ENCODE measurements around the gene RAB6B. TPM values are rescaled to one million over a fixed set of nuclear protein-coding genes. Genes with fewer than 3 reads are reported as not detected.

RAB6B gene
- total RNA-seq, 1 donor: 0.36 TPM

DNA sequence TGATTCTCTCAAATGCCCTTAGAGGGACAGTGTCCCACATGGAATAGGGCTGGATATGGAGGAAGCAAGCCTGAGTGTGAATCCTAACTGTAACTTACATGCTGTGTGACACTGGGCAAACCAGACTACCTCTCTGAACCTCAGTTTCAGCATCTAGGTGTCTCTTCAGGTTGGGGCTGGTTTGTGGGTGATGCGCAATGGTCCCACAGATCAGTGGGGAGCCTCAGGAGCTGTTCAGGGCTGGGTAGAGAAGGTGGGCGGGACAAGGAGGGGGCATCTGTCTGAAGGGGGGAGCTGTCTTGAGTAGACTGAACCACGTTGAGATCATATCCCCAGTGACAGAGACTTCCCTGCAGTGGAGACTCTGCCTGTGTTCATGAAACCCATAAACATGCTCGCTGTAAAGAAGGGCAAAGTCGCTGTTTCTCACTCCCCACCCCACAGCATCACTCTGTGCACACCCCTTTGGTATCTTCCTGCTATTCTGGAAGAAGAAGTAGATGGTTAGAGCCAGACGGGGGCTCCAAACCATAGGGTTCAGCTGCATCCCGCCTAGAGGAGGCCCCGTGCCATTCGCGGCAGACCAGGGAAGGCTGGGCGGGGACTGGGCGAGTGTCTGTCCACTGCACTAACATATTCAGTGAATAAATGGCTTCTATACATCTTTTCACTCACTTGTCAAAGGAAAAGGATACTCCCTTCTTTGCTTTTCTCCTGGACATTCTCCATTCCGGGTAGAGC, 61.6 kb downstream of the RAB6B start:
- no peak overlapping the region for H3K4me3 ChIP-seq (ENCODE audit: low read depth, low read length)
- DNase-seq (ENCODE audit: low read depth): no peak
- TF ChIP-seq CTCF (IDR thresholded peaks at IDR 0.05; ENCODE audit: insufficient read depth, low read length): no peak

DNA sequence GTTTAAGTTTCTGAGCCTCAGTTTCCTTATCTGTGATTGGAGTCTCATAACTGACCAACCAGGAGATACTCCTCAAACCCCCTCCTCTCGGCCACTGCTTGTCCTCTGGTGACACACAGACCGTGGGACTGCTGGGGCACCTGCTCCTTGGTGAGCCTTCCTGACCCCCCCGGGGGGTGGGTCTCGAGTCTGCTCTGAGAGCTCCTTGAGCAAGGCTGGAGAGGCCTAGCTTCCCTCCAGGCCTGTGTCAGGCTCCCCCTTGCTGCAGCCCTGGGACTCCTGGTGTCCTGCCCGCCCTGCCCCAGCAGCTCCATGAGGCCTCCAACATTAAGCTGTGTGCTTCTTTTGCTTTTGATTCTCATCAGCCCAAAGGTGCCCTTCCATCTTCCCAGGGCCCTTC, 62.4 kb downstream of the RAB6B start:
- DNase-seq (ENCODE audit: low read depth): no peak
- H3K4me3 ChIP-seq (ENCODE audit: low read depth, low read length): no peak overlapping the region
- TF ChIP-seq CTCF (IDR thresholded peaks at IDR 0.05; ENCODE audit: insufficient read depth, low read length): no peak

GRCh38 chr3:133832802-133833144, 62.9 kb downstream of the RAB6B start:
- no peak for DNase-seq (ENCODE audit: low read depth)
- H3K4me3 ChIP-seq (ENCODE audit: low read depth, low read length): no peak overlapping the region
- no peak for TF ChIP-seq CTCF (IDR thresholded peaks at IDR 0.05; ENCODE audit: insufficient read depth, low read length)

DNA sequence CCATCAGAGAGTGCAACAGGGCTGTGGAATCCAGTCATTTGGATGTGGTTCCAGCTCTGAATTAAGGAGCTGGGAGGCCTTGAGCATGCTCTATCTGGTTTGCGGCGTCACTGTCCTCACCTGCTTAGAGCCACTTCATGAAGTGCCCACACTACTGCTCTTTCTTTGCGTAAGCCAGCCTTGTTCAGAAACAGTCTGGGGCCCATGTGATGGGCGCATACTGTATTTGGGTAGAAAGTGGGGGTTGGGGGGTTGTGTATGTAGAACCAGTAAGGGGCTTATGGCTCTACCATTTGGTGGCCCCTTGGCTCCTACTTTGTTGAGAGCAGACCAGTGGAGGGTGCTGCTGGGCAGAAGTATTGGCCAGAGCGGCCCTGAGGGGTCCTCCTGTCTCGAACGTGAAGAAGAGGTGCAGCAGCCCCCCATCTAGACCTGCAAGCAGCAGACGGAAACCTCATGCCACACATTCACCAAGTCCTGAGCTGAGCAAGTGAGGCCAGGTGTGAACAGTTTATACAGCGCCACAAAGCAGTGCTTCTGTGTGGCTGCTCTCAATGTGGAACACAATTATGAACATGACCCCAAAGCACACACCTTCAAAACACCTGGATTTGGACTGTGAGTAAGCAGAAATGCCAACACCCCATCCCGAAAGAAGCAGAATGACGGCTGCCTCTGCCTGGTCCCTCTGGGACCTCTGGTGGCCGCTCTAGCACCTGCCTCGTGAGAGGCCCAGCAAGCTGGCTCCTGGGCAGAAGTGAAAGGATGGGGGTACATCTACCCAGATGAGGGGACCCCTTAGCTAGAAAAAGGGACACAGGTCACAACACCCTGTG, 63.5 kb downstream of the RAB6B start:
- TF ChIP-seq CTCF (IDR thresholded peaks at IDR 0.05; ENCODE audit: insufficient read depth, low read length): no peak
- no peak overlapping the region for H3K4me3 ChIP-seq (ENCODE audit: low read depth, low read length)
- no peak for DNase-seq (ENCODE audit: low read depth)

GRCh38 chr3:133830071-133830470, 65.6 kb downstream of the RAB6B start:
- DNase-seq (ENCODE audit: low read depth): no peak
- TF ChIP-seq CTCF (IDR thresholded peaks at IDR 0.05; ENCODE audit: insufficient read depth, low read length): no peak
- no peak overlapping the region for H3K4me3 ChIP-seq (ENCODE audit: low read depth, low read length)

GRCh38 chr3:133829310-133829707, 66.4 kb downstream of the RAB6B start:
- DNase-seq (ENCODE audit: low read depth): no peak
- H3K4me3 ChIP-seq (ENCODE audit: low read depth, low read length): no peak overlapping the region
- TF ChIP-seq CTCF (IDR thresholded peaks at IDR 0.05; ENCODE audit: insufficient read depth, low read length): no peak
